NCI-H345 (cell line): Measurements from ENCODE around the gene SLC9A9.

Experiments used
- DNase-seq: peaks from one replicate; lab custom pipeline; 2025; lab: John Stamatoyannopoulos, UW

SLC9A9 gene

GRCh38 chr3:143843587-143843986 lies 4.7 kb downstream of the SLC9A9 start:
- no peak for DNase-seq

- no peak for DNase-seq
Measured at GRCh38 chr3:143840636-143841035, 7.6 kb downstream of the SLC9A9 start.

- no peak for DNase-seq
Measured at GRCh38 chr3:143839980-143840379, 8.3 kb downstream of the SLC9A9 start.

GRCh38 chr3:143837076-143837475 lies 11.2 kb downstream of the SLC9A9 start:
- DNase-seq = no peak

GRCh38 chr3:143835312-143835711 lies 13.0 kb downstream of the SLC9A9 start:
- DNase-seq = no peak

- DNase-seq = no peak
Measured at GRCh38 chr3:143832433-143832832, 15.8 kb downstream of the SLC9A9 start.

GRCh38 chr3:143831994-143832393 lies 16.3 kb downstream of the SLC9A9 start:
- DNase-seq = no peak

GRCh38 chr3:143831208-143831607 lies 17.1 kb downstream of the SLC9A9 start:
- DNase-seq = no peak

- DNase-seq = no peak
Measured at GRCh38 chr3:143830786-143831185, 17.5 kb downstream of the SLC9A9 start.

- DNase-seq = no peak
Measured at GRCh38 chr3:143830063-143830462, 18.2 kb downstream of the SLC9A9 start.

- no peak for DNase-seq
Measured at GRCh38 chr3:143827425-143827824, 20.8 kb downstream of the SLC9A9 start.

GRCh38 chr3:143826296-143826695 lies 22.0 kb downstream of the SLC9A9 start:
- no peak for DNase-seq

- DNase-seq = no peak
Measured at GRCh38 chr3:143825513-143825912, 22.8 kb downstream of the SLC9A9 start.

GRCh38 chr3:143824735-143825385 lies 23.4 kb downstream of the SLC9A9 start:
- DNase-seq = no peak

GRCh38 chr3:143822798-143823197 lies 25.5 kb downstream of the SLC9A9 start:
- DNase-seq = no peak

- no peak for DNase-seq
Measured at GRCh38 chr3:143822374-143822773, 25.9 kb downstream of the SLC9A9 start.

GRCh38 chr3:143821862-143822261 lies 26.4 kb downstream of the SLC9A9 start:
- DNase-seq = no peak

GRCh38 chr3:143820466-143821221 lies 27.6 kb downstream of the SLC9A9 start:
- DNase-seq = no peak

GRCh38 chr3:143819890-143820289 lies 28.4 kb downstream of the SLC9A9 start:
- no peak for DNase-seq

GRCh38 chr3:143814443-143814889 lies 33.8 kb downstream of the SLC9A9 start:
- no peak for DNase-seq

- DNase-seq = no peak
Measured at GRCh38 chr3:143812481-143812880, 35.8 kb downstream of the SLC9A9 start.

GRCh38 chr3:143811602-143812001 lies 36.7 kb downstream of the SLC9A9 start:
- no peak for DNase-seq

- no peak for DNase-seq
Measured at GRCh38 chr3:143810953-143811265, 37.4 kb downstream of the SLC9A9 start.
